GM21619 (cell line): ENCODE measurements around the gene SPEM2.
"Not testable (repeated sequence)": the region's sequence is repeated elsewhere in the genome, so short reads cannot be mapped to it uniquely, and the experiment has no call there.

Source experiments
- ATAC-seq: cut with Tn5 transposase; IDR thresholded peaks from one replicate; pipeline ENCODE4 v1.9.1; 2021; ENCODE audit not compliant: unreplicated experiment

The SPEM2 gene

GRCh38 chr17:7468804-7469389 is 43.5 kb downstream of the SPEM2 start:
- no peak for ATAC-seq

GRCh38 chr17:7469843-7470242 is 44.4 kb downstream of the SPEM2 start:
- not testable (repeated sequence) for ATAC-seq

GRCh38 chr17:7470457-7470973 is 45.1 kb downstream of the SPEM2 start:
- not testable (repeated sequence) for ATAC-seq

- no peak for ATAC-seq
These were observed 46.3 kb downstream of the SPEM2 start for GRCh38 chr17:7471729-7472128.

GRCh38 chr17:7474767-7475166 is 49.4 kb downstream of the SPEM2 start:
- not testable (repeated sequence) for ATAC-seq

GRCh38 chr17:7475764-7476422 is 50.5 kb downstream of the SPEM2 start:
- ATAC-seq = no peak

GRCh38 chr17:7476494-7476893 is 51.1 kb downstream of the SPEM2 start:
- no peak for ATAC-seq

GRCh38 chr17:7476951-7477350 is 51.5 kb downstream of the SPEM2 start:
- ATAC-seq = no peak
